Right lobe of liver (tissue), 4 donors: ENCODE measurements around the gene SLC39A13.

Experiments
- POLR2A ChIP-seq: fragments of 450-650 bp; IDR thresholded peaks from one replicate; pipeline ENCODE4 v1.6.1; 2017; ENCODE audit warnings: antibody characterized with exemption, mild to moderate bottlenecking
- TF ChIP-seq, protein P1 (sequence below), 4 donors: fragments of 200-600 bp in 3 of 4; fragments of 450-650 bp in 1 of 4; IDR thresholded peaks; one replicate each; pipeline versions ENCODE4 v1.5.1 to v1.8.0; 2016 to 2022; ENCODE audit warnings: antibody characterized with exemption in 4 of 4, mild to moderate bottlenecking in 2 of 4
- donor health status: DM: no; HTN: no; CAD: no.
- donor health status: DM: no; HTN: no; CAD: no.
- donor health status: DM: no; HTN: yes; CAD: no.

DNA sequence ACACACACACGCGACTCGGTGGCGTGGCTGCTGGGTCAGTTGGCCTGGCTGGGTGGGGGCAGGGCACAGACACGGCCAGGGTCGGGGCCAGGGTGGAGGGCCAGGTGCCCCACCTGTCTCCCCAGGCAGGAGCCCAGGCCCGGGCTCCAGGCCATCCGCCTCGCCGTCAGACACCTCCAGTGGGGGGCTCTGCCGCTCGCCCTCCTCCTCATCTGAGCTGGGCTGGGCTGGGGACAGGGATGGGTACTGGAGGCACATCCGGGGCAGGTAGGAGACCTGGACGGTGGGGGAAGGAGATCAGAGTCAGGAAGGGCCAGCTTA lies 49.7 kb upstream of the SLC39A13 start:
- TF ChIP-seq, protein P1, sequence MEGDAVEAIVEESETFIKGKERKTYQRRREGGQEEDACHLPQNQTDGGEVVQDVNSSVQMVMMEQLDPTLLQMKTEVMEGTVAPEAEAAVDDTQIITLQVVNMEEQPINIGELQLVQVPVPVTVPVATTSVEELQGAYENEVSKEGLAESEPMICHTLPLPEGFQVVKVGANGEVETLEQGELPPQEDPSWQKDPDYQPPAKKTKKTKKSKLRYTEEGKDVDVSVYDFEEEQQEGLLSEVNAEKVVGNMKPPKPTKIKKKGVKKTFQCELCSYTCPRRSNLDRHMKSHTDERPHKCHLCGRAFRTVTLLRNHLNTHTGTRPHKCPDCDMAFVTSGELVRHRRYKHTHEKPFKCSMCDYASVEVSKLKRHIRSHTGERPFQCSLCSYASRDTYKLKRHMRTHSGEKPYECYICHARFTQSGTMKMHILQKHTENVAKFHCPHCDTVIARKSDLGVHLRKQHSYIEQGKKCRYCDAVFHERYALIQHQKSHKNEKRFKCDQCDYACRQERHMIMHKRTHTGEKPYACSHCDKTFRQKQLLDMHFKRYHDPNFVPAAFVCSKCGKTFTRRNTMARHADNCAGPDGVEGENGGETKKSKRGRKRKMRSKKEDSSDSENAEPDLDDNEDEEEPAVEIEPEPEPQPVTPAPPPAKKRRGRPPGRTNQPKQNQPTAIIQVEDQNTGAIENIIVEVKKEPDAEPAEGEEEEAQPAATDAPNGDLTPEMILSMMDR (IDR thresholded peaks at IDR 0.05), result no peak
- TF ChIP-seq POLR2A, result no peak
